ENCODE measurements around the gene GPR25. TPM values are rescaled to one million over a fixed set of nuclear protein-coding genes. Genes with fewer than 3 reads are reported as not detected.

Gene GPR25
- total RNA-seq, 1 donor from 2014 or later, result 5.9 TPM

DNA sequence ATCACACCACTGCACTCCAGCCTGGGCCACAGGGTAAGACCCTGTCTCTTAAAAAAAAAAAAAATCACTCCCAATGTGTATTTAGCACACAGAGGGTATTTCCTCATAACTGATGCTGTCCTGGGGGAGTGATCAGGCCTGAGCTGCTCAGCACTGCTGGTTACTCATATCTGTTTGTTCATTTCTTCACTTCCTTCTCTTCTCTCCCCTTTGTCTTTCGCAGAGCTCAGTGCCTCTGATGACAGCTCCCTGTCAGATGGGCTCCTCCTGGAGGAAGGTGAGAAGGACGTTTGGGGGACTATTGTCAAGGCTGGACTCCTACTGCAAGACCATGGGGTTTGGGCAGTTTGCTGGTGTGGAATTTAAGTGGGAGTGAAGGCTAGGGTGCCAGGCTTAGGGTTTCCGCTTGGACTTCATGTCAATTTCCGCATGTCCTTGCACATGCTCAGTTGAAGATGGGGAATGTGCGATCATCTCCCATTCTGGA, 34.9 kb downstream of the GPR25 start:
- no peak overlapping the region for H3K4me3 ChIP-seq
- no peak for DNase-seq (ENCODE audit: extremely low spot score in 2 of 2)
- H3K36me3 ChIP-seq, result no peaks in the 10 kb centered on the region
- H3K27me3 ChIP-seq, result no peaks in the 10 kb centered on the region
- no peaks in the 10 kb centered on the region for H3K9me3 ChIP-seq
- intact Hi-C loops (cut with DNase I), result no loop called here
- TF ChIP-seq CTCF (IDR thresholded peaks at IDR 0.05), result no peak
- no peak for TF ChIP-seq POLR2AphosphoS5 (IDR thresholded peaks at IDR 0.05; ENCODE audit: insufficient read depth in 1 of 2, low read depth in 1 of 2)
- no peak for TF ChIP-seq POLR2A (IDR thresholded peaks at IDR 0.05)
- no peak overlapping the region for H3K27ac ChIP-seq
- H3K4me1 ChIP-seq, result peaks cover 12% of the 10 kb centered on the region

DNA sequence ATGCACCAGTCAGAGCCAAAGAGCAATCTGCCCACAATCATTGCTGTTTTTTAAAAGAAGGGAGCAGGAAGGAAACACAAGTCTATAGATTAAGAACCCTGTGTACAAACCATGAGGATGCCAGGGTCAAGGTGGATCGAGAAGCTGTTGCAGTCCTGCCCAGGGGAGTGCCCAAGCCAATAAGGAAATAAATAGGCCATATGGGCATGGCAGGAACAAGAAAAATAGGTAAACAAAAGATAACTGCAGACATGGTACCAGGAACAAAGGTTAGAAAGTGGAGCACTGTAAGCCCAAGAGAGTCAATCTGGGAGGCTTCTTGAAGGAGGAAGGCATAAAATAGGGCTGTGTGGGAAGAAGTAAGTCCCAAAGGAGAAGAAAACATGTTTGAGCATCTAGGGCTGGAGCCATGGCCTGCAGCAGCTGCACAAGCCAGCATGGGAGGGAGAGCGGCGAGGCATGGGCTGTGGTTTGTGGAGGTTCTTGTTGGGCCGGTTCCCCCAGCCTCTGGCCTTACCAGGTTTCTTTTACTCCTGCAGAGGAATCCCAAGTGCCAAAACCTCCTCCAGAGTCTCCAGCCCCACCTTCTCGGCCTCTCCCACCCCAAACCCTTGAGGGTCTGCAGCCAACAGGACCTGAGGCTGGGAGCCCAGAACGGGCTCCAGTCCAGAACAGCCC, 35.5 kb downstream of the GPR25 start:
- intact Hi-C loops (cut with DNase I), result no loop called here
- H3K36me3 ChIP-seq, result no peaks in the 10 kb centered on the region
- no peak overlapping the region for H3K4me3 ChIP-seq
- no peaks in the 10 kb centered on the region for H3K9me3 ChIP-seq
- H3K4me1 ChIP-seq, result peaks cover 18% of the 10 kb centered on the region
- H3K27me3 ChIP-seq, result no peaks in the 10 kb centered on the region
- no peak for DNase-seq (ENCODE audit: extremely low spot score in 2 of 2)
- H3K27ac ChIP-seq, result no peak overlapping the region
- no peak for TF ChIP-seq CTCF (IDR thresholded peaks at IDR 0.05)
- peak in 1 of 2 donors; percentile 9 for TF ChIP-seq POLR2AphosphoS5 (IDR thresholded peaks at IDR 0.05; ENCODE audit: insufficient read depth in 1 of 2, low read depth in 1 of 2)

DNA sequence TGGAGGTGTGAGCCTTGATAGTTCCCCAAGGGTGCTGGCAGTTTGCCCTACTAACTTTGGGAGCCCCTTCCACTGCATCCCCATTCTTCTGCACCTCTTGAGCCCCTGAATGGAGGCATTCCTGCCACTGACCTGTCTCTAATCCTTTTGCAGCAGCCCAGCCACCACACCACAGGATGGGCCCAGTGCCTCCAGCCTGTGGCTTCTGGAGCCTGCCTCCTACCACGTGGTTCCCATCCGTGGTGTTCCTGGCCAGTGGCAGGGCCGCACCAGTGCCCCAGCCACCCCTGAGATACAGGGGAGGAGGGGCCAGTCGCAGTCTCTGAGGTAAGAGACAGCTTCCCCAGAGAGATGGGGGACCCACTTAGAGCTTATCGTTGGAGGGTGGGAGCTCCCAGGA, 36.3 kb downstream of the GPR25 start:
- Histone ChIP-seq H3K9me3 (no peaks in the 10 kb centered on the region), H3K27ac (no peak overlapping the region), H3K27me3 (no peaks in the 10 kb centered on the region), H3K36me3 (no peaks in the 10 kb centered on the region), H3K4me3 (no peak overlapping the region), H3K4me1 (peaks cover 21% of the 10 kb centered on the region)
- intact Hi-C loops (cut with DNase I), result no loop called here
- TF ChIP-seq POLR2AphosphoS5 (IDR thresholded peaks at IDR 0.05; ENCODE audit: insufficient read depth in 1 of 2, low read depth in 1 of 2) (no peak), CTCF (IDR thresholded peaks at IDR 0.05) (no peak), POLR2A (IDR thresholded peaks at IDR 0.05) (no peak)
- no peak for DNase-seq (ENCODE audit: extremely low spot score in 2 of 2)

DNA sequence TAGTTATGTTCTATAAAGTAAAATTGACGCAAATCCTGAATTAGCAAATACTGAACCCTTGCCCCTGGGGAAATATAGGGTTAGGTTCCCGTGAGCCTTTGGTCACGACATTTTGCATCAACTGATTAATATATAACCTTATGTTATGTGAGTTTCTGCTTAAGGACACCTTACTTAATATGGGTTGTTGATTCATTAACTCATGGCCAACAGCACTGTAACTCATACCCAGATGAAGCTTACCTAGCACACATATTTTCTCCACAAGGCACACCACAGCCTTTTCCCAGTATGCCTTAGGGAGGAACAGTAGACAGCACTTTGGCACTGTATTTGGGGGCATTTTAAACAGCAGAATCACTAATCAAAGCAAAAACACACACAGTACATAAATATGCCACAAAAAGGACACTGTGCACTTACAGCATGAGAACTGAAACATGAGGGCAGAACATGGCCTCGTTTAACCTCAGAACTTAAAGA, 37.0 kb downstream of the GPR25 start:
- intact Hi-C loops (cut with DNase I), result no loop called here

More for the DNA sequence above, 37.0 kb downstream of the GPR25 start:
- Histone ChIP-seq H3K36me3 (no peaks in the 10 kb centered on the region), H3K9me3 (no peaks in the 10 kb centered on the region), H3K27ac (no peak overlapping the region), H3K27me3 (no peaks in the 10 kb centered on the region), H3K4me1 (peaks cover 21% of the 10 kb centered on the region), H3K4me3 (no peak overlapping the region)
- no peak for DNase-seq (ENCODE audit: extremely low spot score in 2 of 2)
- no peak for TF ChIP-seq CTCF (IDR thresholded peaks at IDR 0.05)
- TF ChIP-seq POLR2AphosphoS5 (IDR thresholded peaks at IDR 0.05; ENCODE audit: insufficient read depth in 1 of 2, low read depth in 1 of 2), result no peak
- TF ChIP-seq POLR2A (IDR thresholded peaks at IDR 0.05), result no peak
